NAMALWA (cell line): Measurements from ENCODE around the gene KIAA2012.
"Not testable (repeated sequence)": the region's sequence is repeated elsewhere in the genome, so short reads cannot be mapped to it uniquely, and the experiment has no call there.

Experiments
- DNase-seq: peaks from one replicate; pipeline ENCODE4 v3.0.0-alpha.2; 2015; ENCODE audit warnings: low spot score

The KIAA2012 gene

DNA sequence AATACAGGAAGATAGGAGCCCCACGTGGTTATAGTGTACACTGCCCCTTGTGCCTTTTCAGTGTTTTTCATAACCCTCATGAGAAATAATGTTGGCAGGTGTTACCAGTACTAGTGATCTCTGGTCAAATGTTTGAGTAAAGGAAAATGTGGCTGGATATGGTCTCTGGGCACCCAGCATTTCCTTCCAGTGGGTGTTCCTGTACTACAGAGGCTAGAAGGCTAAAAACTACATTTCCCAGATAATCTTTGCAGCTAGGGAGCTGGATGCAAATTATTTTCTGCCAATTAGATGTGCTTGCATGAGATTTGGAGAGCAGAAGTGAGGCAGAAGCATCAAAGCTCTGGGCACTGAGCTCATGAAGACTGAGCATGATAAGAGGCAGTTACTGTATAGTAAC lies 45.1 kb downstream of the KIAA2012 start:
- no peak for DNase-seq

DNA sequence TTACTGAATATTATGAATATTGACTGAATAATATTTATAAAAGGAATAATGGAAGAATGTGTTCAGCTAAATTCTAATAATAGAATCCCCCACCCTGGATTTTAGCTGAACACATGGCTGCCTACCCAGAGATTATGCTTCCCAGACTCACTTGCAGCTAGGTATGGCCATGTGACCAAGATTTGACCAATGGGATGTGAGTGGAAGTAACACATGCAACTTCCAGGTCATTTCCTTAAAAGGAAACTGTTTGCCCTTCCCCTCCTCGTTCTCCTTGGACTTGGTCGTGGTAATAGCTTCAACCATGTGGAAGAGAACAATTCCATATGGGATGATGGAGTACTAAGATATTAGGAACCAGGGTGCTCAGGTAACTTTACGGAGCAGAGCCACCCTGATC lies 47.8 kb downstream of the KIAA2012 start:
- no peak for DNase-seq

DNA sequence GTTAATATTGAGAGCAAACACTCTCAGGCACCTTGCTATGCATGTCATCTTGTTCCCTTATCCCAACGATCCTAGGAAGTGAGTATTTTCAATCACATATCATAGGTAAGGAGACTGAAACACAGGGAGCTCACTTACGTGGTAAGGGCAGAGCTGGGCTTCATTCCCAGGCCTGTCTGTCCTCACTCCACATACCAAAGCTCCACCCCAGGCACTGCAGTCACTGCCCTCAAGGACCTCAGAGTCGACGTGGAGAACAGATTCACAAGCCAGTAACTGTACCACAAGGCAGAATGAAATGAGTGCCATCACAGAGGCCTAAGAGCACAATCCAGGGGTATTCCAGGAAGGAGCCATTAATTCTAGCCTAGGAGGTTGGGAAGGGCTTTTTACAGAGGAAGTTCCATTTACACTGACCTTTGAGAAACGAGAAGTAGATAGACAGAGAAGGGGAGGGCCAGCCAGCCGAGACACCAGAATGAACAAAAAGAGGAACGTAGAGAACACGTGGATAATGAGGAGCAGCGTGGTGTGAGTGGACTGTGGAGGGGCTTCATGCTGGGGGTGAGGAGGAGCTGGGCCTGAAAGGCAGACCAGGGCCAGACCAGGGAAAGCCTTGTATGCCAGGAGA lies 48.6 kb downstream of the KIAA2012 start:
- no peak for DNase-seq

DNA sequence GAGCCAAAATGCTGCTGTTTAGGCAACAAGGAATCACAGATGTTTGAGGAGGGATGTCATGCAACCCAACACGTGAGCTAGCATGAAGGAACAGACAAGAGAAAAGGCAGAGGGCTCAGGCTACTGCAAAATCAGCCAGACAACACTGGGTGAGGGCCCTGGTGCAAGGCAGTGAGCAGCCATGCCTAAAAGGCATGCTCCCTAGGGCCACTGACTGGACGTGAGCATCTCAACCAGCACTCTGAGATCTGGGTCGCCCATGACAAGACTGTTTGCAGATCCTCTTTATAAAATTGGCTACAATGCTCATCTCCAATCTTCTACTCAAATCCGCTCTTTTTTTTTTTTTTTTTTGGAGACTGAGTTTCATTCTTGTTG lies 49.1 kb downstream of the KIAA2012 start:
- no peak for DNase-seq

DNA sequence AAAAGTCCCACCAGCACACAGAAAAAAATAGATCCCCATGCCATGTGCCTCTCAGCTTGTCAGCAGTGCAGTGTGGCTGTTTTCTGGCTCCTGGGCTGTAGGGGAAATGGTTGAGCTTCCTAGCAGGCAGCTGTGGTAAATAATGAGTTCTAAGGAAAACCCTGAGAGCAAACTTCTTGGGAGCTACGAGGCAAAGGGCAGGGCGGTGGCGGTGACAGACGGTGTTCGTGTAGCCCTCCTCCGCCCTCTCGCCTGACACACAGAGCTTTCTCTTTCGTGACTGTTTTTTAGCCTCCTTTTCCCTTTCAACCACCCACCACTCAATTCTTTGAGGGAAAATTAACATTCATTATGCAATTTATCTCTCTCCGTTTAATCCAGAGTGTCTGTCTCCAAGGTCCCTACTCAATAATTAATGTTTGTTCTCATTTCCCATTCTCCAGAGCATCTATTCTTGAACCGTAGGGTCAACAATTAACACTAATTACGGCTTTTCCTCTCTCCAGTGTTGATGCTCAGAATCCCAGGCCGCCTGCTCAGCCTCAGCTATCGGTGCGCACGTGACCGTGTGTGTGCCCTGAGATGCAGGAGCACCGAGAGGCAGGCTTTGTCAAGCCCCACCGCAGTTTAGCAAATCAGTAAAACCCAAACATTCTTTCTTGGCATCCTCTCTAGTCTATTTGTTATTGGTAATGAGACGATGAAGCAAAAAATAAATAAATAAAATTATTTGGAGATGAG lies 50.1 kb downstream of the KIAA2012 start:
- DNase-seq: no peak

DNA sequence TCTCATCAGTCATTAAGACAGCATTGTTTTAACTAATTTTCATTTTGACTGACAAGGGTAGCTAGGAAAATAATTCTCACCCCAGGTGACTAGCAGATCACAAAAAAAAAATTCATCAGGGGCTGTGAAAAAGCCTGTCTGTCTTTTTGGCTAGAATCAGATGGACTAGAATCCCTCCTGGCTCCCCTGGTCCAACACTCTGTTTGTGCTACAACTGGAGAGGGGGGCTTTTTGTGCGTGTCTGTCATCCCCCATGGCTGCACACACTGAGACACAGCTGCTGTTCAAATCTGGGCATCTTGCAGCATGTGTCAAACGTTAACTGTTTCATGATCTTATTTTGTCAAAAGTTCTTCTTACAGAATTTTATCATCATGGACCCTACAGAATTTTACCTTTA lies 51.2 kb downstream of the KIAA2012 start:
- no peak for DNase-seq

DNA sequence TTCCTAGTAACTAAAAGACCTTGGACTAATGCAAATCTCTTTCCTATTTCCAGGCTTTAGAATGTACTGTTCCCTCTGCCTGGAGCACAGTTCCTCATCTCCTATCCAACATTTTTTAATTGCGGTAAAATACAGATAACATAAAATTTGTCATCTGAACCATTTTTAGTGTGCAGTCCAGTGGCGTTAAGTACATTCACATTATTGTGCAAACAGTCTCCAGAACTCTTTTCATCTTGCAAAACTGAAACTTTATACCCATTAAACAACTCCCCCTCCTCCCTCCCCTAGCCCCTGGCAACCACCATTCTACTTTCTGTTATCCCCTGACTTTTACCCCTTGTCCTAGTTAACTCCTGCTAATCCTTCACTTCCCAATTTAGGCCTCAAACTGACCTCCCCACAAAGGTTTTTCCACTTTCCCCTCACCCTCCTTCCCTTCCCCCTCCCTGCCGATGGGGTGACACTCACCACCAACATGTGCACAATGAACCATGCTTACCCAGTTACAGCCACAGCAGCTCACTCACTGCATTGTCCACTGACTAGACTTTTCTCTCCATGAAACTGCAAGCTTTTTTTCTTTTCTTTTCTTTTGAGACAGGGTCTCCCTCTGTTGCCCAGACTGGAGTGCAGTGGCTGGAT lies 54.8 kb downstream of the KIAA2012 start:
- no peak for DNase-seq

DNA sequence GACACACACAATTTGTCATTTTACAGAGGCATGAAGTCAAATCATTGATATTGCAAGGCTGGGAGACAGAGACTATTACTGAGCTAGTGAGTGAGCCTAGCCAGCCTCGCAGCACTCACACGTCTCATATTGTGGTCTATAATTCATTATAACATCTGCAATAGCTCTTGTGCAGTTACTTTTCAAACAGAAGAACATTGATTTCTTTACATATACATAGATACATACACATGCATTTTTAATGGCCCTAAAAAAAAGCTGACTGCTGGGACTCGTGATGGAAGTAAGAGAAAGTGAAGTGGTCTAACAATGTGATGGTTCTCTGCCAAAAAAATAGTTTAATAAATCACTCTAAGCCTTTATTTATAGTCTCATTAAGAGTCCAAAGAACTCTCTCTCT lies 56.8 kb downstream of the KIAA2012 start:
- no peak for DNase-seq

DNA sequence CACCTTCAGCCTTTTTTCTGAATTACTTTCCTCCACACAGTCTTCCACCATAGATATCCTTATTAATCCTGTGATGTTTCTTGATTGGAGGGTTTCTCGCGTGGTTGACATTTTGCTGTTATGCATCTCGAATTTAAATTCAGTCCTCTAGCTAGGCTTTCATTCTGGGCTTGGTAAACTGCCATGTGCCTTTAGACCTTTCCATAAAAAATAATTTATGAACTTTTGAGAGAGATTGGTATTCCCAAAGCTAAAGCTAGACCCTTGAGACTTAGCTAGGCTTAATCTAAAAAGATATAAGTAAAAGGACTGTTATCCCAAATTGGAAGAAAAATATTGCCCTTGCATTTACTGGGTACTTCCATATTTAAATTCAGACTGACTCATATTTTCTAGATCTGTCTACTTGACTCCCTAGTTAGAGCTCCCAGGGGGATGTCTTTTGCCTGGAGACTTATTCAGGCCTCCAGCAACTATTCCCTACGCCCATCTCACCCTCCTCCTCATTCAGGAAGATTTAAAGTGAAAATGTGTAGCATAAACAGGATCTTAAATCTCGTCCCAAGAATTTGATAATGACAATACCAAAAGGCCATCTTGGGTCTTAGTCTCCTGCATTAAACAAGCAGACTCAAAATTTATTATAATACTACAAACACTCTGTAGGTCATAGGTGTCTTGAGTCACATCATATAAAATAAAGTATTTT lies 60.3 kb downstream of the KIAA2012 start:
- DNase-seq: no peak

DNA sequence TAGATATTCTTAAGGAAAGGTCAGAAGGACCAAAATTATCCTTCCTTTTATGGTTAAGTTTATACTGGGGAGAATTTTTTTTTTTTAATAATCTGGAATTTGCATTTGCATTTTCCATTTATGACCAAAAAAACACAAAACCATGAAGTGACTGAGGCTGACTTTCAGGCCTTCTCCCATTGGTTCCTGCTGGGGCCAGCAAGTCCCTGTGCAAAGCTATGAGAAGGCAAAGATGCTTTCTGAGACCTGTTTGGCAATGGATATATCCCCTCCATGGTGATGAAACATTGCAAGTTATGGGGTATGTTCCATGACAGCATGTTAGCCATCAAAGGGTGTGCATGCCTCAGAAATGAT lies 60.8 kb downstream of the KIAA2012 start:
- no peak for DNase-seq

DNA sequence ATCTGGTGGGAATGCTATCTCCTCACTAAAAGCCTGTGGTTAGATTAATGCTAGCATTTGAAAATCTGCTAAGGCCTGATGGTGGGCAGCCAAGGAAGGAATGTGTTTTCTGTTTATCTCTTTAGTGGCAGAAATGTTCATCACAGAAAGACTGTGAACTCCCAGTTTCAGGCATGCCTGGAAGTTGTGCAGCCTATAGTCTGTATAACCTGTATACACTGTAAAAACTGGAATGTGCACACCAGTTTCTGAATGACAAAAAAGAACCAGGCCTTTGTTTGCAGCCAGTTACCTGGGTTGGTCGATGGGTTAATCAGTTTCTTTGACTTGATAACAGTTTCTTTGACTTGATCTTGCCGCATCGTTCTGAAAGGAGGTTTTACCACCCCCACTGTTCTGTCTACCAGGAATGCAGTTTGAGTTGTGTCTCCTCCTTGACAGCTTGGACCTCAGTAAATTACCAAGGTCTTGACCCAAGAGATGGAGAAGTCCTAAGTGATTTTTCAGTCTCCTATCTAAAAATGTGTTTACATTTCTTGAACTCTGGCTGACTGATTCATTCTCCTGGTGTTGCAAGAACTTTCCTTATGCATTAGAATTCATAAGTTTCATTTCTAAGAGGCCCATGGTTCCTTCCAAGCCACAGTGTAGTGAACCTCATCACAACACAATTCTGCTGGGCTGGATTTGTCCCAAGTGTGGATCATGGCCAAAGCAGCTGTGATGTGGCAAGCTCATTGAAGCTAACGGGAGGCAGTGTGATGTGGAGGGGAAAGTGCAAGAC lies 62.2 kb downstream of the KIAA2012 start:
- no peak for DNase-seq

DNA sequence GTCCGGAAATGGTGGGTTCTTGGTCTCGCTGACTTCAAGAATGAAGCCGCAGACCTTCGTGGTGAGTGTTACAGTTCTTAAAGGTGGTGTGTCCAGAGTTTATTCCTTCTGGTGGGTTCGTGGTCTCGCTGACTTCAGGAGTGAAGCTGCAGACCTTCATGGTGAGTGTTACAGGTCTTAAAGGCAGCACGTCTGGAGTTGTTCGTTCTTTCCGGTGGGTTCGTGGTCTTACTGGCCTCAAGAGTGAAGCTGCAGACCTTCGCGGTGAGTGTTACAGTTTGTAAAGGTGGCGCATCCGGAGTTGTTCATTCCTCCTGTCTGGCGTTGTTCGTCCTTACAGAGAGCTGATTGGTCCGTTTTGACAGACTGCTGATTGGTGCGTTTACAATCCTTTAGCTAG lies 63.0 kb downstream of the KIAA2012 start:
- DNase-seq: not testable (repeated sequence)

DNA sequence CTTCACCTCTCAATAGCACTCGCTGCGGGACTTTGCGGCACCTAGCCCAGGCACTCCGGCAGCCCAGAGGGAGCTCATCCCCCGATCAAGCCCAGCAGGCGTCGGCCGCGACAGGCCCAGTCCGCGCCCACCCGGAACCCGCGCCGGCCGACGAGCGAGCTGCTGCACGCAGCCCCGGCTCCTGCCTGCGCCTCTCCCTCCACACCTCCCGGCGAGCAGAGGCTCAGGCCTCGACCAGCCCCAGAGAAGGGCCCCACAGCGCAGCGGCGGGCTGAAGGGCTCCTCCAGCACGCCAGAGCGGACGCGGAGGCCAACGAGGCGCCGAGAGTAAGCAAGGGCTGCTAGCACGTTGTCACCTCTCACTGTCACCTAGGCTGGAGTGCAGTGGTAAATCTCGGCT lies 63.5 kb downstream of the KIAA2012 start:
- no peak for DNase-seq

DNA sequence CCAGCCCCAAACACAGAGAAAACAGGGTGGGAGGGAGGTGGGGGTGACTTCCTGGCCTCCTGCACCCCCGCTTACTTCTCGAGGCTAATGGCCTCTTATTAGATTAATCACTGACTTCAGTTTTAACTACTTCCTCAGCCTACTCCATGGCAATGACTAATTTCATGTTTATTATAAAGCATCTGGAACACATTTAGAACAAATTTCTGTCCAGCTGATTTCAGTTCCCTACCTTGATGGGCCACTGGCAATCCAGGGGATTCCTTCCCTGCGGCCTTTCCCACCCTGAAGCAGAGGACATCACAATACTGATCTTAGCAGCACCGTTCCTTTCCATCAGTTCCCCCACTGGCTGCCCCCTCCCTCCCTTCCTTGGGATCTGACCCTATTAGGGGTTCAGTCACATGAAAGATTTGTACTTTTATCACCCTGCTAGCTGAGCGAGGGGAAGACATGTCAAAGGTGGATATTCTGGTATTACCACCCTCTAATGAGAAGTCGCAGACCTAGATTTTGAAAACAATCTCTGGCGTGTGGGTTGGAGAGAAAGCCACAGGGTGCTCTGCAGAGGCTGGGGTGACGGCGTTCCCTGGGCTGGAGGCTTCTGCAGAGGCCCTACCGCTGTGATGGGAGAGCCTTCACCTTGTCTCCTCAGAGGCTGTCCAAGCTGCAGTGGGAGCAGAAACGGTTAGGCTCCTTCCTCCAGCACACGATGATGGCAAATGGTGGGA lies 67.6 kb downstream of the KIAA2012 start:
- DNase-seq: no peak

DNA sequence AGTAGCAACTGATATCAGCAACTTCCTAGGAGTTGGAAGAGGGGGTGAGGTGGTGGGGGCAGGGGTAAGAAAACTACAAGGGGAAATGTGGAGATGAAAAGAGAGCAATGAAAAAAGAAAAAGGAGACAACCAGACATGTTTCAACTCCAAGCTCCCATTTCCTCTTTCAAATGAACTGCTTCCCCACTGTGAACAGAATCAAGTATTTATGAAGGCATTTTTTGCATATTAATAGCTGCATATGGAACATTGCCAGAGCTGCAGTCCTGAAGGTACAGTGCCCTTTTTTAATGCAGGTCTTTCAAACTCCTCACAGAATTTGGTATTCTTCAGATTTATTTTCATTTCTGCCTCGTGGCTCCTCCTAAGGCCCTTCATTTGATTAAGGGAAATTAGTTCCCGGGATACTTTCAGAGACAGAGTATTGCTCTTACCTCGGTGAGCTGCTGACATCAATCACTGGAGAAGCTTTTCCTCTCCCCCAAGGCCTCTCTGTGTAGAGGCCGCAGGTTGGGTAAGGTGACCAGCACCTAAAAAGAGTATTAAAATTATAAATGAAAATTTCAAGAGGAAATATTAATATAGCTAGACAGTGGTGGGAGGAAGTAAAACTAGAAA lies 68.4 kb downstream of the KIAA2012 start:
- no peak for DNase-seq

DNA sequence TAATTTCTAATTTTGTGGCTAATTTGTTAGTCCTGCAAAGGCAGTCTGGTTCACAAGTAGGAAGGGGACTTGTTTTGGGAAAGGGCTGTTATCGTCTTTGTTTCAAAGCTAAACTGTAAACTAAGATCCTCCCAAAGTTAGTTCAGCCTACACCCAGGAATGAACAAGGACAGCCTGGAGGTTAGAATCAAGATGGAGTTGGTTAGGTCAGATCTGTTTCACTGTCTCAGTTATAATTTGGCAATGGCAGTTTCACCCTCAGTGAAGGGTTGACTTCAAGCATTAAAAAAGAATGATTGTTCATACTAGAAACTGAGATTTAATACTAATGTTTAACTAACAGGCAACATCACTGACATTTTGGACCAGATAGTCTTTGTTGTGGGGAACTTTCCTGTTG lies 69.5 kb downstream of the KIAA2012 start:
- DNase-seq: no peak

DNA sequence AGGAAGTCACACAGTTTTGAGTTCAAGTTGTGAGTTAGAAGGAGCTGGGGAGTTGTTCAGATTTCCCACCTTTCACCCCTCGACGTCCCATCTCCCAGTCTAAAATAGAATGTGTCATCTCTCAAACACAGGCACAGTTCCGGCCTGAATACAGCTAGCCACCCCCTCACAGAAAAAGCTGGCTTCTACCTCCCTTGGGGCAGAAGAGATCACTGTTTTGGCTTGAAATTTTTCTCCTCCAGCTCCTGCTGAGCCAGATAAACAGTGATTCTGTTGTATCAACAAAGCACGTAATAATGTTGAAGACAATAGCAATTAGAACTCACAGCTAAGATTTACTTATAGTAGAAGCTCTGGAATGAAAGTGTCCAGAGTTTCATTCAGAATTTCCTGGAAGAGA lies 74.7 kb downstream of the KIAA2012 start:
- DNase-seq: no peak

DNA sequence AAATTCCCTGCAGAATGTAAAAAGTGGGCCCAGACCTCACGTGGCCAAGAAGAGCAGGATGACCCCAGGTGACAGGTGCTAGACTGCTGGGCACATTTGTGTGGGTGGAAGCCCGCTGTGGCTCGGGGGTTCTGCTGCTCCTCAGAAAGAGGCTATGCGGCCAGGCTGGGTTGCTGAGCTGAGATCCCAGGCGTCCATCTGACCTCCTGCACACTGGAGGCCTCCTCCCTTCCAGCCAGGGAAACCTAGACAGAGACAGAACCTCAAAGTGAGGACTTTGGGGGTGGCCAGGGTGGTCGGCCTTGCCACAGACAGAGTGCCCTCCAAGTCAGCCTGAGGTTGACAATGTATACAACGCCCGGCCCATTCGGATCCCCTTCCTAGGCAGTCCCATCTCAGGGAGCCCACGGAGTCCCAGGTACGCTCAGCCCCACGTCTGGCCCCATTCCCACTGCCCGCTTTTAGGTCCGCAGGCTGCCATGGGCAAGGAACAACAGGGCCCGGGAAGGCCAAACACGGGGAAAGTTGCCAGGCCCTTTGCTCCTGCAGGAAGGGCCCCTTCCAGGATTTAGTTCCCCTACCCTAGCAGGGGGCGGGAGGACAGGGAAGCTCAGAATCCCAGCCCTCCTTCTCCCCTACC lies 75.6 kb downstream of the KIAA2012 start:
- DNase-seq: no peak

DNA sequence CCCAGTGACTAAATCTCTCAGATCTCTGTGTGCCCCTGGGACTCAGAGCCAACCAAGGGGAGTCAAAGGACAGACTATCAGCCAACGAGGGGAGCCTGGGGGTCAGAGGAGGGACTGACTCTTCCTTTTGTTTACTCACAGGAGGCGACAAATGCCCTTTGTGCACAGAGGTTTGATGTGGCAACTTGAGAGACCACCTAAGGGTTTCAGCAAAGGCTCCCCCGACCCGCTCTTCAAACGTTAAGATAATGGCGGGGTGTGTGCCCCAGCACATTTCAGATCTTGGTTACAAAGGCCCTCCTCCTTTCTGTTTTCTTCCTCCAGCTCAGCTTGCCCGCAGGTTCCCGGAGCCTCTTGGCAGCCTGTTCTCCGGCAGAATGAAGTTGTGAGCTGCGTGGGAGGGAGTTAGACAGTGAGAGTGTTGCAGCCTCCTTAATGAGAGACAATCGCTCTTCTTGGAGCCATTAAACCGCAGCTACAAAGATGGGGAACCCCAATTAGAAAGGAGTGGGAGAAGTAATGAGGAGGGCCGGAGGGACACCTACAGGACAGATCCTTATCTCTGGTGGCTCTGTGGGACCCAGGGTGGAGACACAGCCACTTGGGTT lies 76.2 kb downstream of the KIAA2012 start:
- no peak for DNase-seq

DNA sequence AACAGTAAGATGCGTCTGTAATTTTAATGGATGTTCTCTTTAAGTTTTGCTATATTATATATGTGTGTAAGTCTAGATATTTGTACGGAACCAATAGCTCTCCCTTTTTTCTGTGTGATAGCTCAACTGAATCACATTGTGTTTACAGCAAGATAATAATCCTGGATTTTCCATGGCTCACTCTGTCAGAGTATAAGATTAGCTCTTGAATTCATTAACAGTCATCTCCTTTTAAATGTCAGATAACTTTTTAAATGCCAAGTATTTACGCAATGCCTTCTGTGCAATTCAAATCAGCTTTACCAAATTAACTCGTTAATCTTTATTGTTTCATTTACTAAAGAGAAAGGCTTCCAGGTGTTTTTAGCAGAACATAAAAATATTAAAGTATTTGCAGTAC lies 76.9 kb downstream of the KIAA2012 start:
- DNase-seq: no peak
